ENCODE results near the gene SIRT2.
"Not testable (repeated sequence)": the region's sequence is repeated elsewhere in the genome, so short reads cannot be mapped to it uniquely, and the experiment has no call there.

The SIRT2 gene

GRCh38 chr19:38862321-38863059 lies 36.9 kb downstream of the SIRT2 start:
- peak; percentile 90 for DNase-seq

- DNase-seq = no peak
Measured at GRCh38 chr19:38861368-38861767, 38.0 kb downstream of the SIRT2 start.

- DNase-seq = not testable (repeated sequence)
Measured at GRCh38 chr19:38859631-38860204, 39.7 kb downstream of the SIRT2 start.

GRCh38 chr19:38856813-38857212 lies 42.6 kb downstream of the SIRT2 start:
- DNase-seq = no peak

- not testable (repeated sequence) for DNase-seq
Measured at GRCh38 chr19:38855751-38856150, 43.7 kb downstream of the SIRT2 start.

GRCh38 chr19:38854961-38855360 lies 44.5 kb downstream of the SIRT2 start:
- not testable (repeated sequence) for DNase-seq

- DNase-seq = no peak
Measured at GRCh38 chr19:38853214-38853613, 46.2 kb downstream of the SIRT2 start.

- DNase-seq = peak; percentile 82
Measured at GRCh38 chr19:38852231-38853044, 47.0 kb downstream of the SIRT2 start.

GRCh38 chr19:38851622-38852230 lies 47.7 kb downstream of the SIRT2 start:
- DNase-seq = peak; percentile 92

- DNase-seq = no peak
Measured at GRCh38 chr19:38850976-38851621, 48.3 kb downstream of the SIRT2 start.

- DNase-seq = no peak
Measured at GRCh38 chr19:38850436-38850975, 48.9 kb downstream of the SIRT2 start.

GRCh38 chr19:38849860-38850435 lies 49.5 kb downstream of the SIRT2 start, which contains the start of gene HNRNPL:
TSS of gene HNRNPL (minus strand) at chr19:38849986. CDS start at chr19:38849966, 20 bp downstream.
- DNase-seq = peak; percentile 100

- DNase-seq = peak; percentile 95
Measured at GRCh38 chr19:38849147-38849859, 50.1 kb downstream of the SIRT2 start.

- DNase-seq = no peak
Measured at GRCh38 chr19:38848299-38849146, 50.9 kb downstream of the SIRT2 start.

GRCh38 chr19:38846097-38846496 lies 53.3 kb downstream of the SIRT2 start:
- DNase-seq = no peak

- DNase-seq = no peak
Measured at GRCh38 chr19:38845374-38846024, 53.9 kb downstream of the SIRT2 start.

GRCh38 chr19:38844093-38844686 lies 55.2 kb downstream of the SIRT2 start:
- DNase-seq = no peak

- no peak for DNase-seq
Measured at GRCh38 chr19:38843175-38843758, 56.2 kb downstream of the SIRT2 start.
